ENCODE results near the gene POMT1.

Gene POMT1

GRCh38 chr9:131500939-131501541 is 1.7 kb upstream of the POMT1 start (continued):
- TF ChIP-seq ELK4 (IDR thresholded peaks at IDR 0.05; ENCODE audit: borderline replicate concordance, low read depth, low read length) (no peak), ZNF488 (tag by site-specific recombination; IDR thresholded peaks at IDR 0.05) (no peak), ZNF423 (tag by site-specific recombination; IDR thresholded peaks at IDR 0.05) (no peak), KLF9 (tag by site-specific recombination; IDR thresholded peaks at IDR 0.05; ENCODE audit: low read depth) (no peak), ZNF747 (tag by site-specific recombination; IDR thresholded peaks at IDR 0.05) (no peak), ZNF341 (tag by site-specific recombination; IDR thresholded peaks at IDR 0.05; ENCODE audit: low read depth) (no peak), ZNF626 (tag by site-specific recombination; IDR thresholded peaks at IDR 0.05) (no peak), ZNF621 (tag by site-specific recombination; IDR thresholded peaks at IDR 0.05) (no peak), ZIC2 (tag by site-specific recombination; IDR thresholded peaks at IDR 0.05) (peak; percentile 88), ZNF558 (tag by site-specific recombination; IDR thresholded peaks at IDR 0.05) (peak; percentile 12; the same call in 1 of the 2 replicates), ZNF624 (tag by site-specific recombination; IDR thresholded peaks at IDR 0.05) (no peak), ZNF792 (tag by site-specific recombination; IDR thresholded peaks at IDR 0.05) (no peak), ZNF23 (tag by site-specific recombination; IDR thresholded peaks at IDR 0.05; ENCODE audit: borderline replicate concordance) (no peak), KLF16 (tag by site-specific recombination; IDR thresholded peaks at IDR 0.05) (no peak), ZBTB20 (tag by site-specific recombination; IDR thresholded peaks at IDR 0.05) (peak; percentile 75), ZNF514 (tag by site-specific recombination; IDR thresholded peaks at IDR 0.05) (no peak), ZSCAN16 (tag by site-specific recombination; IDR thresholded peaks at IDR 0.05) (no peak), ZNF121 (tag by site-specific recombination; IDR thresholded peaks at IDR 0.05) (no peak), HOXC10 (CRISPR knock-in tag; IDR thresholded peaks at IDR 0.05) (no peak), ZBTB1 (tag by site-specific recombination; IDR thresholded peaks at IDR 0.05) (no peak), ZXDB (tag by site-specific recombination; IDR thresholded peaks at IDR 0.05) (no peak), ZNF830 (tag by site-specific recombination; IDR thresholded peaks at IDR 0.05; ENCODE audit: low read depth) (no peak), INSM2 (tag by site-specific recombination; IDR thresholded peaks at IDR 0.05) (0 out of 2 replicates have a peak, but pooled peaks have one; percentile 60), ZNF433 (tag by site-specific recombination; IDR thresholded peaks at IDR 0.05; ENCODE audit: low read depth) (no peak), ZNF114 (tag by site-specific recombination; IDR thresholded peaks at IDR 0.05) (no peak), ZNF449 (tag by site-specific recombination; IDR thresholded peaks at IDR 0.05) (no peak), ZNF521 (tag by site-specific recombination; IDR thresholded peaks at IDR 0.05) (no peak), ZNF146 (tag by site-specific recombination; IDR thresholded peaks at IDR 0.05) (no peak), ZNF2 (tag by site-specific recombination; IDR thresholded peaks at IDR 0.05) (no peak), ZNF311 (tag by site-specific recombination; IDR thresholded peaks at IDR 0.05; ENCODE audit: borderline replicate concordance) (no peak), SP3 (tag by site-specific recombination; IDR thresholded peaks at IDR 0.05) (no peak; the same call in 1 of the 2 replicates), ZNF391 (tag by site-specific recombination; IDR thresholded peaks at IDR 0.05; ENCODE audit: borderline replicate concordance, low read depth) (no peak), ZNF37A (tag by site-specific recombination; IDR thresholded peaks at IDR 0.05) (no peak), SP2 (tag by site-specific recombination; IDR thresholded peaks at IDR 0.05) (0 out of 2 replicates have a peak, but pooled peaks have one; percentile 9), BCL6B (tag by site-specific recombination; IDR thresholded peaks at IDR 0.05) (no peak), ZNF785 (tag by site-specific recombination; IDR thresholded peaks at IDR 0.05) (no peak), ZNF707 (tag by site-specific recombination; IDR thresholded peaks at IDR 0.05) (no peak), HOXA7 (CRISPR knock-in tag; IDR thresholded peaks at IDR 0.05; ENCODE audit: borderline replicate concordance) (no peak)
